NT2/D1 (cell line): ENCODE data around the gene CNOT10.
A peak's percentile ranks its signal among the peaks of the same experiment; 100 is the strongest.
"Not testable (repeated sequence)": the region's sequence is repeated elsewhere in the genome, so short reads cannot be mapped to it uniquely, and the experiment has no call there.

Experiments used
- DNase-seq: peaks from one replicate; pipeline ENCODE4 v3.0.0-alpha.2; 2011; ENCODE audit warnings: low read depth, low spot score
- H3K27me3 ChIP-seq: 2 replicates; pipeline ENCODE4 v1.6.0; 2011; ENCODE audit warnings: mild to moderate bottlenecking; ENCODE audit not compliant: insufficient read length, insufficient read depth
- H3K36me3 ChIP-seq: 2 replicates; pipeline ENCODE4 v1.6.1; 2011; ENCODE audit warnings: mild to moderate bottlenecking, low read length, mixed read lengths; ENCODE audit not compliant: insufficient read depth, insufficient read length
- H3K4me1 ChIP-seq: 2 replicates; pipeline ENCODE4 v1.5.1; 2011; ENCODE audit not compliant: insufficient read depth, insufficient read length
- H3K4me3 ChIP-seq: 2 replicates; pipeline ENCODE4 v1.5.1; 2011; ENCODE audit warnings: low read depth; ENCODE audit not compliant: insufficient read length
- H3K9ac ChIP-seq: 2 replicates; pipeline ENCODE4 v1.6.0; 2011; ENCODE audit warnings: low read depth; ENCODE audit not compliant: insufficient read length
- H3K9me3 ChIP-seq: 2 replicates; pipeline ENCODE4 v1.5.1; 2011; ENCODE audit warnings: mild to moderate bottlenecking, low read length; ENCODE audit not compliant: insufficient read depth
- SUZ12 ChIP-seq: IDR thresholded peaks from 2 replicates; pipeline ENCODE4 v1.6.1; 2011; ENCODE audit not compliant: insufficient read length, insufficient read depth; ENCODE audit errors: extremely low read depth
- YY1 ChIP-seq: IDR thresholded peaks from 2 replicates; pipeline ENCODE4 v1.6.1; 2011; ENCODE audit not compliant: insufficient read length, insufficient read depth
- ZNF274 ChIP-seq: IDR thresholded peaks from 2 replicates; pipeline ENCODE4 v1.6.1; 2011; ENCODE audit warnings: mild to moderate bottlenecking, low read depth, low read length

Gene CNOT10

DNA sequence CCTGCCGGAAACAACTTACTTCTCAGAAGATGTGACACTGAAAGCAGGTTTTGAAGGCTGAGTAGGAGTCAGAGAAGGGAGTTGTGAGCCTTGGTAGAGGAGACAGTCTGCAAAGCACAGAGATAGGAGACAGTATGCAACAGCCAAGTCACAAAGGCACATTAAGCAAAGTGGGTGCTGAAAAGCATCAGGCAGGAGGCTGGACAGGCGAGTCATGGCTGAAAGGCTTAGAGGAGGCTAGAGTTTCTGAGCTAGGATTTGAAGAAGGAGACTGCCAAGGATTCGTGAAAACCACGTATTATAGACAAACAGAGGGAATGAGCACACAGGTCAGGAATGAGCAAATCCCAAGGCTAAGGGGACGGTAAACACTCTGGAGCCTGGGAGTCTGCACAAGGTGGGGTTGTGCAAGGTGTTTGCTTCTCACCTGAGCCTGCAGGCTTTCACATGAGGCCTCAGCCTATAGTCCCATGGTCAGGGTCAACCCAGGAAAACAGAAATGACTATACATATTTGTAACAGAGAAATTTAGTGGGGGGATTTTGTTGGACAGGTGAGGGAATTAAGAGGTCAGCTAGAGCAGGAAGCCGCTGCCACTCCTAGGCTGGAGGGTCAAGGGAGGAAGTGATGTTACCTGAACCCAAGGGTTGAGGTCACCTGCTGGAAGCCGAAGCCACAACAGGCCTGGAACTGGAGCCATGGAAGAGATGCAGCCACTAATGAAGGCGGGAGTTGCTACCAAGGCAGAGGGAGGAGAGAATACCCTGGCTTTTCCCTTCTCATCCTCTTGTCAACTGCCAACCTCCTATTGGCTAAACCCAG is 109.7 kb downstream of the CNOT10 start:
- peak overlapping the region; percentile 33 for H3K9ac ChIP-seq
- no peaks in the 10 kb centered on the region for H3K9me3 ChIP-seq
- no peaks in the 10 kb centered on the region for H3K36me3 ChIP-seq
- TF ChIP-seq YY1 (no peak), SUZ12 (no peak)
- no peaks in the 10 kb centered on the region for H3K27me3 ChIP-seq
- DNase-seq: no peak
- H3K4me3 ChIP-seq: peak overlapping the region; percentile 1
- H3K4me1 ChIP-seq: peaks cover 4% of the 10 kb centered on the region

DNA sequence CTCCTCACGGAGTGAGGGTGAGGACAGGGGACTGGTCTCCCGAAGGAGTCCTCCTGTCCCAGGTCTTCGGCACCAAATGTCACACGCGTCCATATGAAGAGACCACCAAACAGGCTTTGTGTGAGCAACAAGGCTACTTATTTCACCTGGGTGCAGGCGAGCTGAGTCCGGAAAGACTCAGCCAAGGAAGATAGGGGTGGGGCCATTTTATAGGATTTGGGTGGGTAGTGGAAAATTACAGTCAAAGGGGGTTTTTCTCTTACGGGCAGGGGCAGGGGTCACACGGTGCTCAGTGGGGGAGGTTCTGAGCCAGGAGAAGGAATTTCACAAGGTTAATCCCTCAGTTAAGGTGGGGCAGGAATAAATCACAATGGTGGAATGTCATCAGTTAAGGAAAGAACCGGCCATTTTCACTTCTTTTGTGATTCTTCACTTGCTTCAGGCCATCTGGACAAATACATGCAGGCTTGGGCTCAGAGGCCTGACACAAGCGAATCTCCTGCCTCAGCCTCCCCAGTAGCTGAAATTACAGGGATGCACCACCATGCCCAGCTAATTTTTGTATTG is 111.5 kb downstream of the CNOT10 start:
- H3K4me3 ChIP-seq: peak overlapping the region; percentile 29

DNA sequence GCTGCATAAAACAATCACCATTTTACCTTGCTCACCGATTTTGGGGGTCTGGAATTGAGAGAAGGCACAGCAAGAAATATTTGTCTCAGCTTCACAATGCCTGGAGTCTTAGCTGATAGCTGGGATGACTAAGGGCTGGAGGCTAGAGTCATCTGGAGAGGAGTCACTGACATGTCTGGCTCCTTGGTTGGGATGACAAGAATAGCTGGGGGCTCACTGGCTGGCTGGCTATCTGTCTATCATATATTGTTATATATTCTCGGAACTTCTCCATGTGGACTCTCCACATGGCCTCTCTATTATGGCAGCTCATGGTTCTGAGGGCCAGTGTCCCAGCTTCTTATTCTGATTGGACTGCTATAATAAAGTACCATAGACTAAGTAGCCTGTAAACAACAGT is 112.8 kb downstream of the CNOT10 start:
- Histone ChIP-seq H3K9ac (no peak overlapping the region), H3K36me3 (no peaks in the 10 kb centered on the region), H3K9me3 (no peaks in the 10 kb centered on the region), H3K4me1 (peaks cover 9% of the 10 kb centered on the region), H3K4me3 (no peak overlapping the region), H3K27me3 (no peaks in the 10 kb centered on the region)
- TF ChIP-seq SUZ12: no peak
- no peak for TF ChIP-seq YY1
- TF ChIP-seq ZNF274: no peak
- no peak for DNase-seq

More for the DNA sequence above, 111.5 kb downstream of the CNOT10 start:
- not testable (repeated sequence) for DNase-seq, H3K9me3 ChIP-seq, H3K36me3 ChIP-seq, H3K27me3 ChIP-seq, H3K9ac ChIP-seq, H3K4me1 ChIP-seq

DNA sequence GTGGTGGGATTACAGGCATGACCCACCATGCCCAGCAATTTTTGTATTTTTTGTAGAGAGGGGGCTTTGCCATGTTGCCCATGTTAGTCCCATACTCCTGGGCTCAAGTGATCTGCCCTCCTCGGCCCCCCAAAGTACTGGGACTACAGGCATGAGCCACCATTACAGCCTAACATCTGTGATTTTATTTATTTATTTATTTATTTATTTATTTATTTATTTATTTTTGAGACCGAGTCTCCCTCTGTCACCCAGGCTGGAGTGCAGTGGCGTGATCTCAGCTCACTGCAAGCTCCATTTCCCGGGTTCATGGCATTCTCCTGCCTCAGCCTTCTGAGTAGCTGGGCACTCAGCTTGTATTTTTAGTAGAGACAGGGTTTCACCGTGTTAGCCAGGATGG is 116.5 kb downstream of the CNOT10 start:
- not testable (repeated sequence) for H3K4me3 ChIP-seq, H3K4me1 ChIP-seq, H3K9me3 ChIP-seq, H3K9ac ChIP-seq, DNase-seq, H3K27me3 ChIP-seq, H3K36me3 ChIP-seq

DNA sequence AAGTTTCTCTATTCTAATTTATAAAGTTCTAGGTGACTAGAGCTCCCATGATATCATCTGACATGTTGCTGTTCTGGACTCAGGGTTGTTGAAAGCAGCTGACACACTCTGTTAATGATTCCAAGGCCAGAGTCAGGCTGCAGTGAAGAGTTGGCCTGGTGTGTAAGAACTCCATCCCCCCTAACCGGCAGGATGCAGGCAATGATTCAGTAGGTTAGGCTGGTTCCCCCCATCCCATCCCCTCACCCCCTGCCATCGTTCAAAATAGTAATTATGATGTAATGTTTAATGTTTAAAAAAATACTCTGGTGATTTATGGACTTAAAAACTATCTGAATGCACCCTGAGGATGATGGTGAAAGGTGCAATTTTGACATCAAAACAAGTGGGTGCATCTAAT is 128.2 kb downstream of the CNOT10 start:
- Histone ChIP-seq H3K36me3 (peaks cover 11% of the 10 kb centered on the region), H3K27me3 (no peaks in the 10 kb centered on the region), H3K4me3 (no peak overlapping the region), H3K4me1 (peaks cover 3% of the 10 kb centered on the region), H3K9ac (no peak overlapping the region), H3K9me3 (peaks cover 16% of the 10 kb centered on the region; the same call in 1 of the 2 replicates)
- DNase-seq: no peak
- TF ChIP-seq SUZ12 (no peak), YY1 (no peak), ZNF274 (no peak)

DNA sequence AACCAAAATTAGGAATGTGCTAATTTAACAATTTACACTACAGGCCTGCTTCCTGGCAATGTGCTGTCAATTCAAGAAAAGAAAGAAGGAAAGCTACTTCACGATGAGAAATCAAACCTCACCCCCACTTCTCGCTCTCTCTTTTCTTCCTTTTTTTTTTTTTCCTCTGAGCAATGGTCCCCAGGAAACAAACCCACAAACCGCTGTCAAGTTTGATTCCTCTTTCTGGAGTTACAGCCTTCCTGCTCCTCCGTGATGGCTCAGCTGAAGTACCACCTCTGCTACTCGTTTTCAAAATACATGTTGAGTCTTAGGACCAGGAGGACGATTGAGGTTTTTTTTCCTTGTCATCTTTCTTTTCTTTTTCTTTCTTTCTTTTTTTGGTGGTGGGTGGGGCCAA is 129.4 kb downstream of the CNOT10 start:
- Histone ChIP-seq H3K4me3 (no peak overlapping the region), H3K4me1 (peaks cover 3% of the 10 kb centered on the region)

DNA sequence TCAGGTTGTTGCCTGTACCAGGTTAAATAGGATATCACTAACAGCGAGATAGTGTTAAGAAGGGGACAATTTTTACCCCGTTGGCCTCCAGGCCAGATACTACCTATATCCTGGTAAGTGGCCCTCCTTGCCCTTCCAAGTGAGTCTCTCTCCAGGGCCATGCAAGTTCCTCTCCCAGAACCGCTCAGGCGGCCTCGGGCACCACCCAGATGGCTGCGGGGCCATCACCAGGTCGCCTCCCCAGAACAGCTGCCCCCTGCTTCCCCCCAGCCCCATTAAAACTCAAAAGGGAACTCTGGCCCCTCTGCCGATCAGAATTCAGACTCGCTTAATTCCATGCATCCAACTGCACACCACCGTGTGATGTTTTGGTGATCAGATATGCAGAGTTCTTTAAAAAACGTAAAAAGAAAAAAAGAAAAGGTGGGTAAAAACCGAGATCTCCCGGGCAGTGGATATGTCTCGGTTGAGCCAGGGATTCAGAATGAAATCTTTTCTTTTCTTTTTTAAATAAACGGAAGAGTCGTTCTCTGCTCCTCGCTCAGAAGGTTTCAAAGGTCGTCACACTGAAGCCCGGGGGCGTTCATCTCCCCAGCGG is 131.0 kb downstream of the CNOT10 start:
- DNase-seq: no peak
- Histone ChIP-seq H3K4me1 (peaks cover 3% of the 10 kb centered on the region), H3K4me3 (peak overlapping the region; percentile 36), H3K27me3 (no peaks in the 10 kb centered on the region), H3K9ac (peak overlapping the region; percentile 63), H3K9me3 (peaks cover 35% of the 10 kb centered on the region; the same call in 1 of the 2 replicates), H3K36me3 (peaks cover 39% of the 10 kb centered on the region)
- TF ChIP-seq SUZ12: no peak
- no peak for TF ChIP-seq ZNF274
- TF ChIP-seq YY1: no peak

More for the DNA sequence above, 129.4 kb downstream of the CNOT10 start:
- H3K27me3 ChIP-seq: no peaks in the 10 kb centered on the region
- DNase-seq: no peak
- TF ChIP-seq YY1 (no peak), SUZ12 (no peak), ZNF274 (no peak)
- peaks cover 28% of the 10 kb centered on the region; the same call in 1 of the 2 replicates for H3K9me3 ChIP-seq
- no peak overlapping the region for H3K9ac ChIP-seq
- H3K36me3 ChIP-seq: peaks cover 23% of the 10 kb centered on the region
